Smooth muscle cell (in vitro differentiated cells): ENCODE measurements around the gene CUZD1. TPM values are rescaled to one million over a fixed set of nuclear protein-coding genes. Genes with fewer than 3 reads are reported as not detected.

Experiments used
- DNase-seq: peaks from one replicate; lab custom pipeline; 2025; ENCODE audit not compliant: unreplicated experiment; lab: John Stamatoyannopoulos, UW
- H2AFZ ChIP-seq: fragments of 200-600 bp; sonication (generic); 2 replicates; pipeline ENCODE4 v1.6.0; 2016; ENCODE audit warnings: antibody characterized with exemption, low read depth, mild to moderate bottlenecking
- H3F3A ChIP-seq: fragments of 200-600 bp; sonication (generic); 2 replicates; pipeline ENCODE4 v1.6.0; 2017; ENCODE audit warnings: antibody characterized with exemption, low read depth
- H3K27ac ChIP-seq: fragments of 200-600 bp; sonication (generic); 2 replicates; pipeline ENCODE4 v1.5.1; 2016; ENCODE audit warnings: low read depth, mild to moderate bottlenecking
- H3K27me3 ChIP-seq: fragments of 200-600 bp; sonication (generic); 2 replicates; pipeline ENCODE4 v1.6.1; 2016; ENCODE audit warnings: low read depth, mild to moderate bottlenecking
- H3K36me3 ChIP-seq: fragments of 200-600 bp; sonication (generic); 2 replicates; pipeline ENCODE4 v1.5.1; 2016; ENCODE audit warnings: low read depth
- H3K4me1 ChIP-seq: fragments of 200-600 bp; sonication (generic); 2 replicates; pipeline ENCODE4 v1.5.1; 2016; ENCODE audit warnings: low read depth
- H3K4me2 ChIP-seq: fragments of 200-600 bp; sonication (generic); 2 replicates; pipeline ENCODE4 v1.6.0; 2016; ENCODE audit warnings: mild to moderate bottlenecking
- H3K4me3 ChIP-seq: fragments of 200-600 bp; sonication (generic); 2 replicates; pipeline ENCODE4 v1.5.1; 2016; ENCODE audit warnings: mild to moderate bottlenecking
- H3K79me2 ChIP-seq: fragments of 200-600 bp; sonication (generic); 2 replicates; pipeline ENCODE4 v1.6.0; 2016; ENCODE audit warnings: low read depth, mild to moderate bottlenecking
- H3K9ac ChIP-seq: fragments of 200-600 bp; sonication (generic); 2 replicates; pipeline ENCODE4 v1.6.0; 2016; ENCODE audit warnings: low read depth
- H3K9me3 ChIP-seq: fragments of 200-600 bp; sonication (generic); replicated peaks from 2 replicates; pipeline ENCODE4 v1.5.1; 2016; ENCODE audit warnings: low read depth
- H4K20me1 ChIP-seq: fragments of 200-600 bp; sonication (generic); 2 replicates; pipeline ENCODE4 v1.6.0; 2016; ENCODE audit warnings: low read depth
- whole genome bisulfite sequencing: methylation state at CpG from one replicate; pipeline ENCODE4 v1.1.7; 2016; ENCODE audit warnings: low lambda C conversion rate; 5-methylcytosine and 5-hydroxymethylcytosine counted together
- polyA plus RNA-seq: library from polyadenylated mRNA; unstranded; fragments of >200 nt; fragmentation: Nextera tagmentation; extraction: Ambion mirVana; gene quantifications from 2 replicates; pipeline ENCODE4 v1.2.1, GENCODE V29; 2016
- total RNA-seq: library from RNA; depleted of rRNA; stranded (reverse); fragments of >200 nt; gene quantifications from 2 replicates; pipeline ENCODE4 v1.2.3, GENCODE V29; 2014
- TF ChIP-seq, protein P1 (sequence below): fragments of 200-600 bp; sonication (generic); IDR thresholded peaks from 2 replicates; pipeline ENCODE4 v1.5.1; 2017; ENCODE audit warnings: borderline replicate concordance, mild to moderate bottlenecking, antibody characterized with exemption; ENCODE audit not compliant: insufficient read depth, poor library complexity, severe bottlenecking

Gene CUZD1
- total and polyA plus RNA-seq, 2 experiments from 2014 or later: 0.72 TPM; not detected in 1

- Histone ChIP-seq H3K27me3 (peaks cover 7% of the 10 kb centered on the region), H3K9ac (no peak overlapping the region), H3K4me1 (no peaks in the 10 kb centered on the region), H3K4me2 (no peak overlapping the region), H4K20me1 (no peaks in the 10 kb centered on the region), H3K79me2 (no peaks in the 10 kb centered on the region), H3F3A (no peaks in the 10 kb centered on the region), H3K36me3 (no peaks in the 10 kb centered on the region), H2AFZ (no peak overlapping the region), H3K27ac (no peak overlapping the region), H3K4me3 (no peak overlapping the region), H3K9me3 (no peaks in the 10 kb centered on the region)
- no peak for DNase-seq
- TF ChIP-seq, protein P1, sequence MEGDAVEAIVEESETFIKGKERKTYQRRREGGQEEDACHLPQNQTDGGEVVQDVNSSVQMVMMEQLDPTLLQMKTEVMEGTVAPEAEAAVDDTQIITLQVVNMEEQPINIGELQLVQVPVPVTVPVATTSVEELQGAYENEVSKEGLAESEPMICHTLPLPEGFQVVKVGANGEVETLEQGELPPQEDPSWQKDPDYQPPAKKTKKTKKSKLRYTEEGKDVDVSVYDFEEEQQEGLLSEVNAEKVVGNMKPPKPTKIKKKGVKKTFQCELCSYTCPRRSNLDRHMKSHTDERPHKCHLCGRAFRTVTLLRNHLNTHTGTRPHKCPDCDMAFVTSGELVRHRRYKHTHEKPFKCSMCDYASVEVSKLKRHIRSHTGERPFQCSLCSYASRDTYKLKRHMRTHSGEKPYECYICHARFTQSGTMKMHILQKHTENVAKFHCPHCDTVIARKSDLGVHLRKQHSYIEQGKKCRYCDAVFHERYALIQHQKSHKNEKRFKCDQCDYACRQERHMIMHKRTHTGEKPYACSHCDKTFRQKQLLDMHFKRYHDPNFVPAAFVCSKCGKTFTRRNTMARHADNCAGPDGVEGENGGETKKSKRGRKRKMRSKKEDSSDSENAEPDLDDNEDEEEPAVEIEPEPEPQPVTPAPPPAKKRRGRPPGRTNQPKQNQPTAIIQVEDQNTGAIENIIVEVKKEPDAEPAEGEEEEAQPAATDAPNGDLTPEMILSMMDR: no peak
- 74% methylated on average over 8 of the region's 8 CpGs for WGBS
Observed at GRCh38 chr10:122829454-122829853, 16.2 kb downstream of the CUZD1 start.

- H3K4me3 ChIP-seq: no peak overlapping the region
- no peaks in the 10 kb centered on the region for H4K20me1 ChIP-seq
- H3K79me2 ChIP-seq: no peaks in the 10 kb centered on the region
- no peak overlapping the region for H3K4me2 ChIP-seq
- H3F3A ChIP-seq: no peaks in the 10 kb centered on the region
- no peaks in the 10 kb centered on the region for H3K36me3 ChIP-seq
- no peak overlapping the region for H3K27ac ChIP-seq
- no peaks in the 10 kb centered on the region for H3K9me3 ChIP-seq
- no peaks in the 10 kb centered on the region for H3K4me1 ChIP-seq
- TF ChIP-seq, protein P1: no peak
- peaks cover 7% of the 10 kb centered on the region for H3K27me3 ChIP-seq
- DNase-seq: no peak
- no peak overlapping the region for H2AFZ ChIP-seq
- 86% methylated on average over 4 of the region's 4 CpGs for WGBS
- H3K9ac ChIP-seq: no peak overlapping the region
Observed at GRCh38 chr10:122828716-122829255, 16.9 kb downstream of the CUZD1 start.

GRCh38 chr10:122827302-122827701 is 18.4 kb downstream of the CUZD1 start:
- no peaks in the 10 kb centered on the region for H3K4me1 ChIP-seq
- no peak overlapping the region for H3K27ac ChIP-seq
- no peak overlapping the region for H2AFZ ChIP-seq
- TF ChIP-seq, protein P1: no peak
- H3K4me3 ChIP-seq: no peak overlapping the region
- no peaks in the 10 kb centered on the region for H3K9me3 ChIP-seq
- no peaks in the 10 kb centered on the region for H3F3A ChIP-seq
- H3K27me3 ChIP-seq: peaks cover 7% of the 10 kb centered on the region
- DNase-seq: no peak
- H3K79me2 ChIP-seq: no peaks in the 10 kb centered on the region
- H3K9ac ChIP-seq: no peak overlapping the region
- 88% methylated on average over 3 of the region's 3 CpGs for WGBS
- H3K4me2 ChIP-seq: no peak overlapping the region
- no peaks in the 10 kb centered on the region for H3K36me3 ChIP-seq
- no peaks in the 10 kb centered on the region for H4K20me1 ChIP-seq

- DNase-seq: no peak
- peaks cover 7% of the 10 kb centered on the region for H3K27me3 ChIP-seq
- H3K36me3 ChIP-seq: no peaks in the 10 kb centered on the region
- H4K20me1 ChIP-seq: no peaks in the 10 kb centered on the region
- no peaks in the 10 kb centered on the region for H3K9me3 ChIP-seq
- no peaks in the 10 kb centered on the region for H3F3A ChIP-seq
- no peak overlapping the region for H3K4me3 ChIP-seq
- H3K4me1 ChIP-seq: no peaks in the 10 kb centered on the region
- no peaks in the 10 kb centered on the region for H3K79me2 ChIP-seq
- H3K27ac ChIP-seq: no peak overlapping the region
- no peak overlapping the region for H3K4me2 ChIP-seq
- WGBS: 80% methylated on average over 11 of the region's 11 CpGs
- TF ChIP-seq, protein P1: no peak
- no peak overlapping the region for H2AFZ ChIP-seq
- no peak overlapping the region for H3K9ac ChIP-seq
Observed at GRCh38 chr10:122822973-122823690, 22.5 kb downstream of the CUZD1 start.
